Vagina (tissue), 2 donors: Measurements from ENCODE around the gene EEF1E1.

Experiments used
- POLR2A ChIP-seq, 2 donors: fragments of 450-650 bp; IDR thresholded peaks; one replicate each; pipeline ENCODE4 v1.6.1; 2017; ENCODE audit warnings: antibody characterized with exemption in 2 of 2, mild to moderate bottlenecking in 2 of 2, moderate library complexity in 2 of 2
- TF ChIP-seq, protein P1 (sequence below), 3 experiments: fragments of 450-650 bp in 2 of 3; fragments of 200-600 bp in 1 of 3; sonication (generic) in 1 of 3; IDR thresholded peaks; one replicate each; pipeline ENCODE4 v1.5.1; 2017 to 2019; ENCODE audit warnings: antibody characterized with exemption in 3 of 3, mild to moderate bottlenecking in 2 of 3, moderate library complexity in 2 of 3

DNA sequence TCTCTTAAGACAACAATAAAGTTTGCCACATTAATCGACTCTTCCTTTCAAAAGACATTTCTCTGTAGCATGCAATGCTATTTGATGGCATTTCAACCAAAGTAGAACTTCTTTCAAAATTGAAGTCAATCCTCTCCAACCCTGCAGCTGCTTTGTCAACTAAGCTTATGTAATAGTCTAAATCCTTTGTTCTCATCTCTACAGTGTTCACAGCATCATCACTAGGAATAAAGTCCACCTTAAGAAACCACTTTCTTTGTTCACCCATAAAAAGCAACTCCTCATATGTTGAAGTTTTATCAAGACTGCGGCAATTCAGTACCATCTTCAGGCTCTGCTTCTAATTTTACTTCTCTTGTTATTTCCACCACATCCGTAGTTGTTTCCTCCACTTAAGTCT is 26.6 kb downstream of the EEF1E1 start:
- TF ChIP-seq POLR2A (IDR thresholded peaks at IDR 0.05): no peak
- TF ChIP-seq, protein P1, sequence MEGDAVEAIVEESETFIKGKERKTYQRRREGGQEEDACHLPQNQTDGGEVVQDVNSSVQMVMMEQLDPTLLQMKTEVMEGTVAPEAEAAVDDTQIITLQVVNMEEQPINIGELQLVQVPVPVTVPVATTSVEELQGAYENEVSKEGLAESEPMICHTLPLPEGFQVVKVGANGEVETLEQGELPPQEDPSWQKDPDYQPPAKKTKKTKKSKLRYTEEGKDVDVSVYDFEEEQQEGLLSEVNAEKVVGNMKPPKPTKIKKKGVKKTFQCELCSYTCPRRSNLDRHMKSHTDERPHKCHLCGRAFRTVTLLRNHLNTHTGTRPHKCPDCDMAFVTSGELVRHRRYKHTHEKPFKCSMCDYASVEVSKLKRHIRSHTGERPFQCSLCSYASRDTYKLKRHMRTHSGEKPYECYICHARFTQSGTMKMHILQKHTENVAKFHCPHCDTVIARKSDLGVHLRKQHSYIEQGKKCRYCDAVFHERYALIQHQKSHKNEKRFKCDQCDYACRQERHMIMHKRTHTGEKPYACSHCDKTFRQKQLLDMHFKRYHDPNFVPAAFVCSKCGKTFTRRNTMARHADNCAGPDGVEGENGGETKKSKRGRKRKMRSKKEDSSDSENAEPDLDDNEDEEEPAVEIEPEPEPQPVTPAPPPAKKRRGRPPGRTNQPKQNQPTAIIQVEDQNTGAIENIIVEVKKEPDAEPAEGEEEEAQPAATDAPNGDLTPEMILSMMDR (IDR thresholded peaks at IDR 0.05): no peak
